Muscle of back (tissue), 11 donors: ENCODE results near the gene BUB1. TPM values are rescaled to one million over a fixed set of nuclear protein-coding genes. Genes with fewer than 3 reads are reported as not detected.
"Not testable (repeated sequence)": the region's sequence is repeated elsewhere in the genome, so short reads cannot be mapped to it uniquely, and the experiment has no call there.

Experiments used
- DNase-seq, 3 donors: peaks; one replicate each; pipeline versions ENCODE4 v3.0.0 to v3.0.0-alpha.2; 2013
- polyA plus RNA-seq, 10 donors: library from polyadenylated mRNA; unstranded; fragments of 120-200 nt; gene quantifications; one replicate each; pipeline ENCODE4 v1.2.1, GENCODE V29; 2013; ENCODE audit not compliant: insufficient read length in 10 of 10

Gene BUB1
- polyA plus RNA-seq, 10 donors: 8.0 to 15.9 (median 10.9) TPM

DNA sequence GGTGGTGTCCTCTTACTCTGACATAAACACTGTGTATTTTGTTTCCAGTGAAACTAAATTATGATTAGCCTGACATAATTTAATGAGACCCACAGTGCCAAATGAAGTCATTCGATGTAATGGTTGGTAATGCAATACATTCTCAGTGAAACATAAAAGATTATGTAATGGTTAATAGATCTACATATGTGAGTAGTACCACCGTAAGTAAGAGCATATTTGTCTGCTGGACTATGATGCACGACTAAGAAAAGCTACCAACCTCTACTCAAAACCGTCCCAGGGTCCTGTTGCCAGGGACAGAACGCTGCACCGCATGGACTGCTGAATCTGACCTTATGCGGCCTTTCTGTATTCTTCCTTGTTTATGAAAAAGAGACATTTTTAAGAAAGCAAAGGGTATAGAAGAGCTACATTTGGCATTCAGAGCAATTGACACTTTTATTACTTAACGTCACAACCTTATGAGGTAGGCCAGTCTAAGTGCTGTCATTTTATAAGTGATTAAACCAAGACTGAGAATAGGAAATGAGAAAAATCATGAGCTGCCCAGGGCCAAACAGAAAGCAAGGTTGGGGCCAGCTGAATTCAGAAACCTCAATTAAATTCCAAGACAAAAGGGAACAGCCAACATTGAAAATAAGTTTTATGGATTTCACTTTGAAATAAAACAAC is 73.8 kb downstream of the BUB1 start:
- DNase-seq: not testable (repeated sequence)

DNA sequence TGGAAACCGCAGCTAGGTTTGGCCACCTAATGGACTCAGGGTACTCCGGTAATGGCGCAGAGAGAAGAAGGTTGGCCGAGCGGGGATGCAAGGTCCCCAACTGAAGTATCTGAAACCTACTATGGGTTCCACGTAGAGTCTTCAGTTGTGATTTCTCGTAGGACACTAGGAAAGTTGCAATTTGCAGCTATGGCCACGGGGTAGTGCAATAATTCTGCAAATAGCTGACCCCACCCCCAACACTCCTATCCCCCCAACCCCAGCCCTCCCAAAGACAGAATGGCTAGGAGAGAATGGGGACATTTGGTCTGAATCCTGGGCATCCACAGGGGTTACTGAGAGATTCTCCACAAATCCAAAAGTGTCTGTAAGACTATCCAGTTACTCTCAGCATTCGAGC is 75.7 kb downstream of the BUB1 start:
- not testable (repeated sequence) for DNase-seq

DNA sequence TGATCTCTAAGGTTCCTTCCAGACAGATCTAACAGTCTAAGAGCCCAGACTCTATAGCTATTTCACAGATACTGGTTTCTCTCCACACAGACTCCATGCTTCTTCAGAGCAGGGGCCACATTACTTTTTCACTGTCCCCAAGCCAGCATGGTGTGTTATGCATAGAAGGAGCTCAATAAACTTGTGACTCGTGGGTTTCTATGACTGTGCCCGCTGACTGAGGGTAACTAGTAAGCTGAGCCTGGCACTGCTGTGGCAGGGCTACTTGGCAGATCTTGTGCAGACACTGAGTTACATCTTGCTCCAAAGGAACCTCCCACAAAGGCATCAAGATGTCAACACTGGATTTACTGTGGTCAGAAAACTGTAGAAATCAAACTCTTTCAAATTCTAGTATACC is 85.9 kb downstream of the BUB1 start:
- not testable (repeated sequence) for DNase-seq

- DNase-seq: not testable (repeated sequence)
Observed at GRCh38 chr2:110589677-110590330, 88.1 kb downstream of the BUB1 start.

DNA sequence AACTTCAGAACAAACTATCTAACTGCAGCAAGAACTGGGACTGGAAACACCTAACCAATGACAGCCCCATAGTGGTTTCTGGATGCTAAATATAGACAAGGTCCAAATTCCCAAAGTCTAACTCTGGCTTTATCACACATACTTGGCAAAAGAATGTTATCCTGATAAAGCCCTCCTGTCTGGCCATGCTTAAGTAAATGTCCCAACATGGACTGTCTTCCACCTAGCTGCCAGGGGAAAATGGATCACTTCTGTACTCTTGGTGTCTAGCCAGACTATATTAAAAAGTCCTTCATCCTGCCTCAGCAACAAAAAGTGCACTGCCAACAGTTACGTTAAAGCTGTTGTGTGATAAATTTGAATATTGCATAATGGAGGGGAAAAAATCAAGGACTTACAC is 89.3 kb downstream of the BUB1 start:
- DNase-seq: not testable (repeated sequence)

Other genes with a start within 250 kb of the BUB1 start
- gene LIMS4, start 205.2 kb downstream of the BUB1 start, polyA plus RNA-seq: 1 to 10 TPM; 1.7 to 5.9 (median 4.0) TPM
- gene RGPD6, start 100.8 kb downstream of the BUB1 start, polyA plus RNA-seq: 10 to 100 TPM; 14.7 to 30.7 (median 23.2) TPM
- gene ACOXL, start 54.5 kb upstream of the BUB1 start, polyA plus RNA-seq: under 1 TPM; 0.09 to 0.53 (median 0.18) TPM